ENCODE data around the gene ZNF76. TPM values are rescaled to one million over a fixed set of nuclear protein-coding genes. Genes with fewer than 3 reads are reported as not detected.

The ZNF76 gene
- total and polyA plus RNA-seq, 4 donors, result 10.6 to 18.4 (median 12.4) TPM

DNA sequence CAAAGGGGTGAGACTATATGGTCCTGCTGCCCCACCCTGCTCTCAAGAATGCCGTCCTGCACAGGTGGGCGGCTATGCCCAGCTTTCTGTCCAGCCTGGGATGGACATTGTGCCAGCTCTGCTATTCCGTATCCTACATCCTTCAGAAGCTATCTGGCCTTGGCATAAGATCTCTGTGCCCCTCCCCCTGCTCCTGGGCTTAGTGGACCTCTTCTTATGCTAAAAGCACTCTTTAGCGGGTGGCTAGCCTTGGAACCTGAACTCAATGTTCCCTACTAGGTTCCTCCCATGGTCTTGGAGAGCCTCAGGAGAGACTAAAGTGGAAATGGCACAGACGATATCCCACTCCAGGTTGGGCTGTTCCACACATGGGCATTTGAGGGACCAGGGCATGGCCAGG lies 23.3 kb upstream of the ZNF76 start:
- Histone ChIP-seq H3K9me3 (ENCODE audit: control insufficient read depth in 4 of 4, low read length in 3 of 4) (no peaks in the 10 kb centered on the region), H3K4me1 (ENCODE audit: control insufficient read depth in 4 of 4, insufficient read depth in 4 of 4, low read length in 3 of 4) (peaks cover 0 to 6% (median 3%) of the 10 kb centered on the region in 4 donors), H3K27me3 (ENCODE audit: control insufficient read depth in 4 of 4, insufficient read depth in 4 of 4, low read length in 3 of 4) (no peaks in the 10 kb centered on the region), H3K9ac (ENCODE audit: low read depth in 1 of 2, low read length in 2 of 2) (no peak overlapping the region), H3K27ac (ENCODE audit: low read depth in 1 of 2, low read length in 2 of 2) (no peak overlapping the region), H3K36me3 (ENCODE audit: control insufficient read depth in 4 of 4, insufficient read depth in 3 of 4, low read depth in 1 of 4, low read length in 3 of 4) (no peaks in the 10 kb centered on the region), H3K4me3 (ENCODE audit: low read depth in 1 of 3, low read length in 3 of 3) (no peak overlapping the region)
- WGBS, result 96% methylated on average over 5 of the region's 5 CpGs
- TF ChIP-seq, protein P1, sequence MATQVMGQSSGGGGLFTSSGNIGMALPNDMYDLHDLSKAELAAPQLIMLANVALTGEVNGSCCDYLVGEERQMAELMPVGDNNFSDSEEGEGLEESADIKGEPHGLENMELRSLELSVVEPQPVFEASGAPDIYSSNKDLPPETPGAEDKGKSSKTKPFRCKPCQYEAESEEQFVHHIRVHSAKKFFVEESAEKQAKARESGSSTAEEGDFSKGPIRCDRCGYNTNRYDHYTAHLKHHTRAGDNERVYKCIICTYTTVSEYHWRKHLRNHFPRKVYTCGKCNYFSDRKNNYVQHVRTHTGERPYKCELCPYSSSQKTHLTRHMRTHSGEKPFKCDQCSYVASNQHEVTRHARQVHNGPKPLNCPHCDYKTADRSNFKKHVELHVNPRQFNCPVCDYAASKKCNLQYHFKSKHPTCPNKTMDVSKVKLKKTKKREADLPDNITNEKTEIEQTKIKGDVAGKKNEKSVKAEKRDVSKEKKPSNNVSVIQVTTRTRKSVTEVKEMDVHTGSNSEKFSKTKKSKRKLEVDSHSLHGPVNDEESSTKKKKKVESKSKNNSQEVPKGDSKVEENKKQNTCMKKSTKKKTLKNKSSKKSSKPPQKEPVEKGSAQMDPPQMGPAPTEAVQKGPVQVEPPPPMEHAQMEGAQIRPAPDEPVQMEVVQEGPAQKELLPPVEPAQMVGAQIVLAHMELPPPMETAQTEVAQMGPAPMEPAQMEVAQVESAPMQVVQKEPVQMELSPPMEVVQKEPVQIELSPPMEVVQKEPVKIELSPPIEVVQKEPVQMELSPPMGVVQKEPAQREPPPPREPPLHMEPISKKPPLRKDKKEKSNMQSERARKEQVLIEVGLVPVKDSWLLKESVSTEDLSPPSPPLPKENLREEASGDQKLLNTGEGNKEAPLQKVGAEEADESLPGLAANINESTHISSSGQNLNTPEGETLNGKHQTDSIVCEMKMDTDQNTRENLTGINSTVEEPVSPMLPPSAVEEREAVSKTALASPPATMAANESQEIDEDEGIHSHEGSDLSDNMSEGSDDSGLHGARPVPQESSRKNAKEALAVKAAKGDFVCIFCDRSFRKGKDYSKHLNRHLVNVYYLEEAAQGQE (IDR thresholded peaks at IDR 0.05), result no peak
- TF ChIP-seq YY1 (IDR thresholded peaks at IDR 0.05) (no peak), NR2F2 (IDR thresholded peaks at IDR 0.05) (no peak), TAF1 (conservative IDR thresholded peaks at IDR 0.05) (no peak), RAD21 (IDR thresholded peaks at IDR 0.05) (no peak), HNF4A (conservative IDR thresholded peaks at IDR 0.05) (no peak), JUND (IDR thresholded peaks at IDR 0.05) (no peak), SP1 (IDR thresholded peaks at IDR 0.05) (no peak), HNF4G (IDR thresholded peaks at IDR 0.05) (no peak), EGR1 (IDR thresholded peaks at IDR 0.05; ENCODE audit: low read depth in 2 of 2) (no peak), FOXA1 (IDR thresholded peaks at IDR 0.05) (no peak)
- TF ChIP-seq, protein P2, sequence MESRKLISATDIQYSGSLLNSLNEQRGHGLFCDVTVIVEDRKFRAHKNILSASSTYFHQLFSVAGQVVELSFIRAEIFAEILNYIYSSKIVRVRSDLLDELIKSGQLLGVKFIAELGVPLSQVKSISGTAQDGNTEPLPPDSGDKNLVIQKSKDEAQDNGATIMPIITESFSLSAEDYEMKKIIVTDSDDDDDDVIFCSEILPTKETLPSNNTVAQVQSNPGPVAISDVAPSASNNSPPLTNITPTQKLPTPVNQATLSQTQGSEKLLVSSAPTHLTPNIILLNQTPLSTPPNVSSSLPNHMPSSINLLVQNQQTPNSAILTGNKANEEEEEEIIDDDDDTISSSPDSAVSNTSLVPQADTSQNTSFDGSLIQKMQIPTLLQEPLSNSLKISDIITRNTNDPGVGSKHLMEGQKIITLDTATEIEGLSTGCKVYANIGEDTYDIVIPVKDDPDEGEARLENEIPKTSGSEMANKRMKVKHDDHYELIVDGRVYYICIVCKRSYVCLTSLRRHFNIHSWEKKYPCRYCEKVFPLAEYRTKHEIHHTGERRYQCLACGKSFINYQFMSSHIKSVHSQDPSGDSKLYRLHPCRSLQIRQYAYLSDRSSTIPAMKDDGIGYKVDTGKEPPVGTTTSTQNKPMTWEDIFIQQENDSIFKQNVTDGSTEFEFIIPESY (IDR thresholded peaks at IDR 0.05), result no peak
- TF ChIP-seq, protein P3, sequence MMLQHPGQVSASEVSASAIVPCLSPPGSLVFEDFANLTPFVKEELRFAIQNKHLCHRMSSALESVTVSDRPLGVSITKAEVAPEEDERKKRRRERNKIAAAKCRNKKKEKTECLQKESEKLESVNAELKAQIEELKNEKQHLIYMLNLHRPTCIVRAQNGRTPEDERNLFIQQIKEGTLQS (IDR thresholded peaks at IDR 0.05), result no peak
- no peak for DNase-seq (ENCODE audit: low spot score)

DNA sequence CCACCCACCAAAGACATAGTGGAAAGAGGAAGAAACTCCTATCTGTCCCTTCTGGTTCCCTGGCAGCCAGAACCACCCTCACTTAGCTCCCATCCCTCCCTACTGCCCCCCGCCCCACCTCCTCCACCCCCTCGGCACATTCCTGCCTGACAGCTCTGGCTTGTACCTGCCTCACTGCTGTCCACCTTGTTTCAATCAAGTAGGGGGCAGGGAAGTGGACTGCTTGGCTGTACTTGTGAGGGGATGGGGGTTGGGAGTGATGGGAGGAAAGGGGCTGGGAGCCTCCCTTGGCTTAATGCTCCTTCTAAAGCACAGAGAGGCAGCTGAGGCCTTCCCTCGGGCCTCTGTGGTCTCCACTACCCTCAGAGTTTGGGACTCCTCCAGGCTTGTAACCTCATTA lies 22.1 kb upstream of the ZNF76 start:
- WGBS, result 95% methylated on average over 3 of the region's 3 CpGs
- no peaks in the 10 kb centered on the region for H3K36me3 ChIP-seq (ENCODE audit: control insufficient read depth in 4 of 4, insufficient read depth in 3 of 4, low read depth in 1 of 4, low read length in 3 of 4)
- DNase-seq (ENCODE audit: low spot score), result no peak

More for the DNA sequence above, 22.1 kb upstream of the ZNF76 start:
- Histone ChIP-seq H3K27ac (ENCODE audit: low read depth in 1 of 2, low read length in 2 of 2) (no peak overlapping the region), H3K27me3 (ENCODE audit: control insufficient read depth in 4 of 4, insufficient read depth in 4 of 4, low read length in 3 of 4) (no peaks in the 10 kb centered on the region), H3K4me1 (ENCODE audit: control insufficient read depth in 4 of 4, insufficient read depth in 4 of 4, low read length in 3 of 4) (no peaks in the 10 kb centered on the region), H3K4me3 (ENCODE audit: low read depth in 1 of 3, low read length in 3 of 3) (no peak overlapping the region), H3K9me3 (ENCODE audit: control insufficient read depth in 4 of 4, low read length in 3 of 4) (no peaks in the 10 kb centered on the region), H3K9ac (ENCODE audit: low read depth in 1 of 2, low read length in 2 of 2) (no peak overlapping the region)
- TF ChIP-seq GABPA (IDR thresholded peaks at IDR 0.05 in 1 of 2, conservative IDR thresholded peaks at IDR 0.05 in 1 of 2) (no peak), TAF1 (conservative IDR thresholded peaks at IDR 0.05) (no peak), JUND (IDR thresholded peaks at IDR 0.05) (no peak), HNF4G (IDR thresholded peaks at IDR 0.05) (no peak)
- TF ChIP-seq, protein P4, sequence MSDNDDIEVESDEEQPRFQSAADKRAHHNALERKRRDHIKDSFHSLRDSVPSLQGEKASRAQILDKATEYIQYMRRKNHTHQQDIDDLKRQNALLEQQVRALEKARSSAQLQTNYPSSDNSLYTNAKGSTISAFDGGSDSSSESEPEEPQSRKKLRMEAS (IDR thresholded peaks at IDR 0.05), result no peak

Measured in liver (tissue), 9 donors.